Nephron (organoid): ENCODE data around the gene AATF.

ENCODE experiments used
- H3K27ac Mint-ChIP-seq, 3 experiments: 2 replicates each; pipeline ENCODE4 v1.8.0; 2020; ENCODE audit warnings: mixed read lengths in 3 of 3, mild to moderate bottlenecking in 2 of 3, moderate library complexity in 1 of 3
- H3K27me3 Mint-ChIP-seq: 2 replicates; pipeline ENCODE4 v1.8.0; 2021; ENCODE audit warnings: low read depth, mild to moderate bottlenecking, moderate library complexity, mixed read lengths
- H3K36me3 Mint-ChIP-seq: 2 replicates; pipeline ENCODE4 v1.8.0; 2020; ENCODE audit warnings: low read depth, mixed read lengths
- H3K4me1 Mint-ChIP-seq: 2 replicates; pipeline ENCODE4 v1.8.0; 2020; ENCODE audit warnings: mixed read lengths
- H3K4me3 Mint-ChIP-seq, 3 experiments: 2 replicates each; pipeline ENCODE4 v1.8.0; 2020; ENCODE audit warnings: mild to moderate bottlenecking in 3 of 3, mixed read lengths in 3 of 3, moderate library complexity in 2 of 3
- H3K9me3 Mint-ChIP-seq: 2 replicates; pipeline ENCODE4 v1.8.0; 2020; ENCODE audit warnings: mixed read lengths
- TF ChIP-seq, protein P1 (sequence below), 3 experiments: fragments of 200-600 bp; sonication (generic); IDR thresholded peaks; one replicate each; pipeline ENCODE4 v1.5.0; 2021; ENCODE audit warnings: antibody characterized with exemption in 3 of 3; ENCODE audit not compliant: unreplicated experiment in 3 of 3

AATF gene

DNA sequence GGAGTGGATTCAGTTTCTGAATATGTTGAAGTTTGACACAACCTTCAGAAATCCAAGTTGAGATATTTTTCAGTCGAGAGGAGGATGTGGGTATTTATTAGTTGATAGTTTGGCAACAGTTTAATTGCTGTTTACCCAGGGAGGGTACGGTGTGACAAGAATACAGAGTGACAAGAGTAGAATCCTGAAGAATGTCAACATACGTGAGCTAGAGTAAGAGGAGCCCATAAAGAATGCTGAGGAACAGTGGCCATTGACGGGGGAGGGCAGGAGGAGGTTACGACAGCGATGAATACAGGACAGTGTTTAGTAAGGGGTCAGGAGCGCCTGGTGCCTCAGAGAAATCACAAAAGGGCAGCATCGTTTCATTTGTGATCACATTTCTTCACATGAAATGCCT lies 76.5 kb downstream of the AATF start:
- H3K36me3 Mint-ChIP-seq: peaks cover 22% of the 10 kb centered on the region
- H3K4me3 Mint-ChIP-seq: no peak overlapping the region
- no peaks in the 10 kb centered on the region for H3K4me1 Mint-ChIP-seq
- no peaks in the 10 kb centered on the region for H3K27me3 Mint-ChIP-seq
- H3K9me3 Mint-ChIP-seq: no peaks in the 10 kb centered on the region
- TF ChIP-seq, protein P1, sequence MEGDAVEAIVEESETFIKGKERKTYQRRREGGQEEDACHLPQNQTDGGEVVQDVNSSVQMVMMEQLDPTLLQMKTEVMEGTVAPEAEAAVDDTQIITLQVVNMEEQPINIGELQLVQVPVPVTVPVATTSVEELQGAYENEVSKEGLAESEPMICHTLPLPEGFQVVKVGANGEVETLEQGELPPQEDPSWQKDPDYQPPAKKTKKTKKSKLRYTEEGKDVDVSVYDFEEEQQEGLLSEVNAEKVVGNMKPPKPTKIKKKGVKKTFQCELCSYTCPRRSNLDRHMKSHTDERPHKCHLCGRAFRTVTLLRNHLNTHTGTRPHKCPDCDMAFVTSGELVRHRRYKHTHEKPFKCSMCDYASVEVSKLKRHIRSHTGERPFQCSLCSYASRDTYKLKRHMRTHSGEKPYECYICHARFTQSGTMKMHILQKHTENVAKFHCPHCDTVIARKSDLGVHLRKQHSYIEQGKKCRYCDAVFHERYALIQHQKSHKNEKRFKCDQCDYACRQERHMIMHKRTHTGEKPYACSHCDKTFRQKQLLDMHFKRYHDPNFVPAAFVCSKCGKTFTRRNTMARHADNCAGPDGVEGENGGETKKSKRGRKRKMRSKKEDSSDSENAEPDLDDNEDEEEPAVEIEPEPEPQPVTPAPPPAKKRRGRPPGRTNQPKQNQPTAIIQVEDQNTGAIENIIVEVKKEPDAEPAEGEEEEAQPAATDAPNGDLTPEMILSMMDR (IDR thresholded peaks at IDR 0.05; ENCODE audit: unreplicated experiment in 3 of 3): no peak
- no peak overlapping the region for H3K27ac Mint-ChIP-seq

DNA sequence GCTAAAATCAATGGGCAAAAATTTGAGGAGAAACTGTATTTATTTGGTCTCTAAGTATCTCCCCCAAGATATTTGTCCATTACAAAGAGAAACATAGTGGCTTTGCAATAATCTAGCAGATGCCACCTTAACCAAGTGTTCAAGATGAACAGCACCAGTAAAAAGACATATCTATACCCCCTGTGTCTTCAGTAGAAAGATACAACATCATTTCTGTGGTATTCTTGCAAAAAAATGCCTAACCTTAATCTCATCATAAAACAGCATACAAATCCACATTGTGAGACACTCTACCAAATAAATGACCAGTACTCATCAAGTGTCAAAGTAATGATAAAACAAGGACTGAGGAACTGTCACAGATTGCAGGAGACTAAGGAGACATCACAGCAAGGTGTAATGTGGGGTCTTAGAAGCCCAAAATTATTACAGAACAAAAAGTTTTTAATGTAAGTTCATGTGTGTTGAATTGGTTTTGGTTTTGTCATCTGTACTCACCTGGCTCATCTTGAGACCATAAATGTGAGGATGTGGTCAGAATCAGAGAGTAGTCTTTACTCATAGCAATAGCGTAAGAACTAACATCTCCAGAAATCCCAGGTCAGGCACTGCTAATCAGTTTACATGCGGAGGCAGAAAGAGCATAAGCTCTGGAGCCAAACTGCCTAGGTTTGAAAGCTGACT lies 77.2 kb downstream of the AATF start:
- TF ChIP-seq, protein P1 (IDR thresholded peaks at IDR 0.05; ENCODE audit: unreplicated experiment in 3 of 3): no peak
- no peak overlapping the region for H3K4me3 Mint-ChIP-seq
- H3K4me1 Mint-ChIP-seq: no peaks in the 10 kb centered on the region
- no peaks in the 10 kb centered on the region for H3K9me3 Mint-ChIP-seq
- H3K36me3 Mint-ChIP-seq: peaks cover 23% of the 10 kb centered on the region
- no peaks in the 10 kb centered on the region for H3K27me3 Mint-ChIP-seq
- H3K27ac Mint-ChIP-seq: no peak overlapping the region

DNA sequence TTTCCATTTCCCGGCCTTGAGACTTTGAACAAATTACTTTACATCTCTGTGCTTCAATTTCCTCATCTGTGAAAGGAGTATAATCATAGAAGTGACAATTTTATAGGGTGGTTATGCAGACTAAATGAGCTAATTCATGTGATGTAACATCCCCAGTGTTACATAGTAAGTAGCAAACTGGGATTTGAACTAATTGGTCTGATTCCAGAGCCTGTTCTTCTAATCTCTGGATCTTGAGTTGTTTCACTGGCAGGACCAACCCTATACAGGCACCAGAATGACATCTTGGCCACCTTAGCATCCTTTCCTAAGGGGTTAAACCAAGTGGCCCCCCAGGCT lies 77.7 kb downstream of the AATF start:
- Mint-ChIP-seq H3K27me3 (no peaks in the 10 kb centered on the region), H3K4me1 (no peaks in the 10 kb centered on the region), H3K36me3 (peaks cover 28% of the 10 kb centered on the region), H3K4me3 (no peak overlapping the region), H3K27ac (no peak overlapping the region), H3K9me3 (no peaks in the 10 kb centered on the region)
- TF ChIP-seq, protein P1 (IDR thresholded peaks at IDR 0.05; ENCODE audit: unreplicated experiment in 3 of 3): no peak

DNA sequence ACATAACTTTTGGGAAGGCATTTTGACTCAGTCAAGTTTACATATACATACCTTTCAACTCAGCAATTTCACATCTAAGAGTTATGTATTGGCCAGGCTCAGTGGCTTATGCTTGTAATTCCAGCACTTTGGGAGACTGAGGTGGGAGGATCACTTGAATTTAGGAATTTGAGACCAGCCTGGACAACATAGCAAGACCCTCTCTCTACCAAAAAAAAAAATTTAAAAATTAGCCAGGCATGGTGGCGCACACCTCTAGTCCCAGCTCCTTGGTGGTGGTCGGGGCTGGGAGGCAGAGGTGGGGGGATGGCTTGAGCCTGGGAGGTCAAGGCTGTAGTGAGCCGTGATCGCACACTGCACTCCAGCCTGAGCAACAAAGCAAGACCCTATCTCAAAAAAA lies 79.3 kb downstream of the AATF start:
- no peak overlapping the region for H3K4me3 Mint-ChIP-seq
- TF ChIP-seq, protein P1 (IDR thresholded peaks at IDR 0.05; ENCODE audit: unreplicated experiment in 3 of 3): no peak
- no peaks in the 10 kb centered on the region for H3K9me3 Mint-ChIP-seq
- no peaks in the 10 kb centered on the region for H3K4me1 Mint-ChIP-seq
- H3K27ac Mint-ChIP-seq: no peak overlapping the region
- H3K27me3 Mint-ChIP-seq: no peaks in the 10 kb centered on the region
- peaks cover 30% of the 10 kb centered on the region for H3K36me3 Mint-ChIP-seq

DNA sequence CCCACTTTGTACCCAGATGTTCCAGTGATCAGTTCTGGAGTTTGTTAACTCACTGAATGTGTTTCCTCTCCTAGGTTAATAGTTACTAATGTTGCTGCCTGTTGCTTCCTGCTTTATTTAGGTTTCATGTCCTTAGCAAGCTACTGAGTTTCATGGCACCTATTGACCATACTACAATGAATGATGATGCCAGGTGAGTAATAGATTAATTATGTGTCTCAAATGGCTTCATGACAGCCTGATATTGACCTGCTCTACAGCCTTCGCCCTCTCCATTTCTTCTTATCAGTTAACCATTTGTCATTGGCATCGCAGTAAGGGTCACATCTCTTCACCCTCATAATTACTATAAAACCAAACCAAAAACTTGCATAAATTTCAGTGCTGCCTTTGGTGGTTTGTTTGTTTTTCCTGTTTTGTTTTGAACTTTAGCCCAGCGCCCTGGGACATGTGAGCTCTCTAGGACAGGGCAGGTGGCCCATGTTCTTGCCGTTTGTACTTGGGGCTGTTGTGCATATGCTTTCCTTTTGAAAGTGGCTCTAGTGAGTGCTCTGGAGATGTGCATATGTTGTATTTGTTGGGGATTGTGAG lies 82.8 kb downstream of the AATF start:
- Mint-ChIP-seq H3K27ac (no peak overlapping the region), H3K9me3 (no peaks in the 10 kb centered on the region), H3K27me3 (no peaks in the 10 kb centered on the region), H3K36me3 (peaks cover 45% of the 10 kb centered on the region), H3K4me3 (no peak overlapping the region), H3K4me1 (no peaks in the 10 kb centered on the region)
- TF ChIP-seq, protein P1 (IDR thresholded peaks at IDR 0.05; ENCODE audit: unreplicated experiment in 3 of 3): no peak

DNA sequence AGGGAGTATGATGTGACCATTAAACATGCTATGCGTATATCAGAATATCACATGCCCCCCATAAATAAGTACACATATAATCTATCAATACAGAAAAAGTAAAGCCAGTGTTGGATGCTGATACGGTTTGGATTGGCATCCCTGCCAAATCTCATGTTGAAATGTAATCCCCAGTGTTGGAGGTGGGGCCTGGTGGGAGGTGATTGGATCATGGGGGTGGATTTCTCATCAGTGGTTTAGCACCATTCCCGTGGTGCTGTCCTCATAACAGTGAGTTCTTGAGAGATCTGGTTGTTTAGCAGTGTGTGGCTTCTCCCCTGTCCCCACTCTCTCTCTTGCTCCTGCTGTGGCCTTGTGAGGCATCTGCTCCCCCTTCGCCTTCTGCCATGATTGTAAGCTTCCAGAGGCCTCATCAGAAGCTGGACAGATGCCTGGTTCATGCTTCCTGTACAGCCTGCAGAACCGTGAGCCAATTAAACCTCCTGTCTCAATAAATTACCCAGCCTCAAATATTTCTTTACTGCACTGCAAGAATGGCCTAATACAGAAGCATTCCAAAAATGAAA lies 88.9 kb downstream of the AATF start:
- H3K4me3 Mint-ChIP-seq: no peak overlapping the region
- H3K27me3 Mint-ChIP-seq: no peaks in the 10 kb centered on the region
- no peaks in the 10 kb centered on the region for H3K9me3 Mint-ChIP-seq
- TF ChIP-seq, protein P1 (IDR thresholded peaks at IDR 0.05; ENCODE audit: unreplicated experiment in 3 of 3): no peak
- peaks cover 3% of the 10 kb centered on the region for H3K4me1 Mint-ChIP-seq
- H3K36me3 Mint-ChIP-seq: peaks cover 44% of the 10 kb centered on the region
- H3K27ac Mint-ChIP-seq: no peak overlapping the region
